Measurements from ENCODE around the gene LRRC66.

The LRRC66 gene

DNA sequence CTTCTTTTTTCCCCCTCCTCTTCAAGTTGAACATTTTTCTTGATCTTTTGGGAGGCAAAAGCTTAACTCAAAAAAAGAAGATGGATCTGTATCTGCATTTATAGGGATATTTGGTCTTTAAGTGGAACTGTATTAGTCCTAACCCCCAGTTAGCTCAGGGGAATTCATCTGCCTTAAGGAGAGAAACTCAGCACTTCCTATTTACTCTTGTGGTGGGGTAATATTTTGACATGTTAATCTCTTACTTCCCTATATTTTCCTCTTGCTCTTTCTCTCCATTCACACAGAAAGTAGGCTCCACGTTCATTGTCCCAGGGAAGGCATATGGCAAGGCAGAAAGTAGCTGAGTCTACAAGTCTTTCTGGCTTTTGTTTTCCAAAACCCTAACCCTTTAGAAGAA lies 5.3 kb downstream of the LRRC66 start:
- H3K27ac ChIP-seq: no peak overlapping the region
- TF ChIP-seq, protein P1, sequence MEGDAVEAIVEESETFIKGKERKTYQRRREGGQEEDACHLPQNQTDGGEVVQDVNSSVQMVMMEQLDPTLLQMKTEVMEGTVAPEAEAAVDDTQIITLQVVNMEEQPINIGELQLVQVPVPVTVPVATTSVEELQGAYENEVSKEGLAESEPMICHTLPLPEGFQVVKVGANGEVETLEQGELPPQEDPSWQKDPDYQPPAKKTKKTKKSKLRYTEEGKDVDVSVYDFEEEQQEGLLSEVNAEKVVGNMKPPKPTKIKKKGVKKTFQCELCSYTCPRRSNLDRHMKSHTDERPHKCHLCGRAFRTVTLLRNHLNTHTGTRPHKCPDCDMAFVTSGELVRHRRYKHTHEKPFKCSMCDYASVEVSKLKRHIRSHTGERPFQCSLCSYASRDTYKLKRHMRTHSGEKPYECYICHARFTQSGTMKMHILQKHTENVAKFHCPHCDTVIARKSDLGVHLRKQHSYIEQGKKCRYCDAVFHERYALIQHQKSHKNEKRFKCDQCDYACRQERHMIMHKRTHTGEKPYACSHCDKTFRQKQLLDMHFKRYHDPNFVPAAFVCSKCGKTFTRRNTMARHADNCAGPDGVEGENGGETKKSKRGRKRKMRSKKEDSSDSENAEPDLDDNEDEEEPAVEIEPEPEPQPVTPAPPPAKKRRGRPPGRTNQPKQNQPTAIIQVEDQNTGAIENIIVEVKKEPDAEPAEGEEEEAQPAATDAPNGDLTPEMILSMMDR (conservative IDR thresholded peaks at IDR 0.05): no peak

DNA sequence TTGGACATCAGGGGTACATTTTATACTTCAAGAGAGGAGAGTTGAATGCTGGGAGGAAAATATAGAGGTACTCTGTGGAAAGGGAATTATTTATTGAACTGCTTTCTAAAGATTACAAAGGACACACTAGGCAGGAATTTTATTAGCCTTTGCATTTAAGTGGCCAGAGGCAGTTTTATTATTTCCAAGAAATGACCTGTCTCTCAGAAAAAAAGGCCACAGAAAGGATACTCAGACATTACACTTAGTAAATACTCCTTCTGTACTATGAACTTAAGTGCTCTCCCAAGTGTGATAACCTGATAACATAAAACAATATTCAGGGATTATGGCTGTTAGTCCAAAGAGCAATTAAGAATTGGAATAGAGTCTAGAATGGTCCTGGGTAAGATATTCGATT lies 7.5 kb downstream of the LRRC66 start:
- TF ChIP-seq, protein P1 (conservative IDR thresholded peaks at IDR 0.05): no peak
- H3K27ac ChIP-seq: no peak overlapping the region

DNA sequence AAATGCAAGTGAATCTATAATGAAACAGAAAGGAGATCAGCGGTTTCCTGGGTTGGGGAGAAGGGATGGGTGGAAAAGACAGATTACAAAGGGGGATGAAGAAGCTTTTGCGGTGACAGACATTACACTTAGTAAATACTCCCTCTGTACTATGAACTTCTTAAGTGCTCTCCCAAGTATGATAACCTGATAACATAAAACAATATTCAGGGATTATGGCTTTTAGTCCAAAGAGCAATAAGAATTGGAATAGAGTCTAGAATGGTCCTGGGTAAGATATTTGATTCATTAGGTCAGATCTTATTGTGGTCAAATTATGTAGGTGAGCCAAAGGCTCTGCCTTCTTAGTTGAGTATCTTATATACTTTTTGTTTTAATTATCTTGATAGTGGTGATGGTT lies 9.2 kb downstream of the LRRC66 start:
- H3K27ac ChIP-seq: no peak overlapping the region
- TF ChIP-seq, protein P1 (conservative IDR thresholded peaks at IDR 0.05): no peak

DNA sequence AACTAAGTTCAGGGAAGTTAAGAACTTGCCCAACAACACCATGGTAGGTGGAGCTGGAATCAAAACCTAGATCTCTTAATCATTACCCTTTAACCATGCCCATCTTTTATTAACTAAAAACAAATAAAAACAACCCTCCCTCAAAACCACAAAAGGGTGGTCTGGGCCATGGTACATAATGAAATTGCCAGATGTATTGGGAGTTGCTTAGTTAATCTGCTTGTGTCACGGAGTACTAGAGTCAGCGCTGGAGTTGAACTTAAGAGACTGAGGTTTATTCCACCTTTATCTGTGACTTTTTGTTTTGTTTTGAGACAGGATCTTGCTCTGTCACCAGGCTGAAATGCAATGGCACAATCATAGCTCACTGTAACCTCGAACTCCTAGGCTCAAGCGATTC lies 13.3 kb downstream of the LRRC66 start:
- TF ChIP-seq, protein P1 (conservative IDR thresholded peaks at IDR 0.05): no peak

DNA sequence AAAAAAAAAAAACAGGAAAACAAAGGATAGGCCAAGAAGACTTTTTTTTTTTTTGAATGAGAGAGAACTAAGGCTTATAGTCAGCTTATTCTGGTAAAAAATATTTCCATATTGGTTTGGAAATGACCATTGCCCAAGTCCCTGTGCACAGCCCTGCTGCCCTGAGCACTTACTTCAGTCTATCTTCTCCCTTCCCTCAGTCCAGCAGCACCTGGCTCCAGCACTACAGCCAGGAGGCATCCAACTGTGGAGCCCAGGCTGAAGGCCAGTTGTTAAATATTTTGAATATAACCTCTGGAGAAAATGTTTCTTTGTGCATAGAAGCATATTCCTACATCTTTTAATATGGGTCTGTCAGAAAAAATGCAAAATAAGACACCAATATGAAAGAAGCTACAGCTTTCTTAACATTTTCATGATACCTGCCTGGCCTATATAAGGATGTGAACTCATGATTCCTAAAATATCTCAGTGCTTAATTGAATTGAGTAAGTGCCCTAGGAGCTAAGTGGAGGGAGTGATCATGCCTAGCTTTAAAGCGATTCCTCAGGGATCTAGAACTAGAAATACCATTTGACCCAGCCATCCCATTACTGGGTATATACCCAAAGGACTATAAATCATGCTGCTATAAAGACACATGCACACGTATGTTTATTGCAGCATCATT lies 14.4 kb downstream of the LRRC66 start:
- TF ChIP-seq, protein P1 (conservative IDR thresholded peaks at IDR 0.05): no peak

More for the DNA sequence above, 13.3 kb downstream of the LRRC66 start:
- no peak overlapping the region for H3K27ac ChIP-seq

DNA sequence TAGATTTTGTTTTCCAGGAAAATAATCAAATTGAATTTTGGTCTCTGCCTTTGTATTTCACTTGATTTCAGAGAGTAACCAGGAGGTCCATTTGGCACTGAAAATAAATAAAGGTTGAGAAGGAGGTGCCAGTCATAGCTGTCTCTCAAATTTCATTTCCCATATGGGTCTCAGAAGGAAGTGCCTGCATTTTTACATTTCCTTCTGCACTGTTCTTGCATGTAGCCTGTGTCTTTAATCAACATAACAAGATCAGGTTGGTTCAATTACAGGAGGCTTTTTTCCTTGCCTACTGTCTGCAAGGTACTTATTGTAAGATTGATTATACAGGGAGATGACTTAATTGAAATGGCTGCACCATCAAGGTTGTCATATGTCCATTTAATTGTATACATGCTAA lies 15.7 kb downstream of the LRRC66 start:
- H3K27ac ChIP-seq: peak overlapping the region; percentile 49
- TF ChIP-seq, protein P1 (conservative IDR thresholded peaks at IDR 0.05): no peak

More for the DNA sequence above, 14.4 kb downstream of the LRRC66 start:
- H3K27ac ChIP-seq: peak overlapping the region; percentile 49

DNA sequence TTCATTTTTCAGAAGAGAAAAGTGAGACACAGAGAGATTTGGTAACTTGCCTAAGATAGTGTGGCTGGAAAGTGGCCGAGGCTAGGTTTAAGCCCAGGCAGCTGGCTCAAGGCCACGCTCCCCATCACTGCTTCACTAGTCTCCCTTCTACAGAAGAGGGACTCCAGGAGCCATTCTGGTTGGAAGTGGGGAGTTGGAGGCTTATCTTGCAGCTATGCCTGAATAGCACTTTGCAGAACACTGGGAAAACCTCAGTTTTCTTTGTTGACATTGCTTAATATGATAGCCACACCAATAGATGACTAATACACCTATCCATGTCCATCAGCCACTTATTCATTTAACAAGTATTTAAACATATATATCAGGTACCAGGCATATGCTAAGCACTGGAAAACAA lies 18.5 kb downstream of the LRRC66 start:
- H3K27ac ChIP-seq: no peak overlapping the region
- TF ChIP-seq, protein P1 (conservative IDR thresholded peaks at IDR 0.05): no peak
